Stimulated activated CD4-positive, alpha-beta T cell treated with anti-CD3 and anti-CD28 coated beads, Interleukin-12 subunit alpha, Interleukin-12 subunit beta, amount 100 ng/mL, for 4 hours (primary cell): ENCODE results near the gene RAB12.
"Not testable (repeated sequence)": the region's sequence is repeated elsewhere in the genome, so short reads cannot be mapped to it uniquely, and the experiment has no call there.

Experiments
- DNase-seq: peaks from one replicate; pipeline ENCODE4 v3.0.0-alpha.2; 2020

RAB12 gene

GRCh38 chr18:8614875-8615274, 5.6 kb downstream of the RAB12 start:
- no peak for DNase-seq

- no peak for DNase-seq
These were observed 6.3 kb downstream of the RAB12 start for GRCh38 chr18:8615397-8616027.

- no peak for DNase-seq
These were observed 6.8 kb downstream of the RAB12 start for GRCh38 chr18:8616028-8616401.

- no peak for DNase-seq
These were observed 8.7 kb downstream of the RAB12 start for GRCh38 chr18:8617907-8618306.

GRCh38 chr18:8619041-8619440, 9.8 kb downstream of the RAB12 start:
- DNase-seq = no peak

- DNase-seq = no peak
These were observed 10.8 kb downstream of the RAB12 start for GRCh38 chr18:8619835-8620577.

GRCh38 chr18:8620845-8621244, 11.6 kb downstream of the RAB12 start:
- no peak for DNase-seq

- not testable (repeated sequence) for DNase-seq
These were observed 13.4 kb downstream of the RAB12 start for GRCh38 chr18:8622625-8623024.

GRCh38 chr18:8623549-8624106, 14.4 kb downstream of the RAB12 start:
- DNase-seq = no peak

GRCh38 chr18:8625461-8626092, 16.3 kb downstream of the RAB12 start:
- DNase-seq = no peak

- DNase-seq = no peak
These were observed 17.3 kb downstream of the RAB12 start for GRCh38 chr18:8626414-8627106.

- no peak for DNase-seq
These were observed 17.9 kb downstream of the RAB12 start for GRCh38 chr18:8627107-8627472.

GRCh38 chr18:8627540-8627939, 18.3 kb downstream of the RAB12 start:
- no peak for DNase-seq

- no peak for DNase-seq
These were observed 20.4 kb downstream of the RAB12 start for GRCh38 chr18:8629602-8630001.

GRCh38 chr18:8630546-8630945, 21.3 kb downstream of the RAB12 start:
- no peak for DNase-seq

- DNase-seq = no peak
These were observed 22.0 kb downstream of the RAB12 start for GRCh38 chr18:8631265-8631664.

GRCh38 chr18:8632386-8632785, 23.1 kb downstream of the RAB12 start:
- DNase-seq = no peak

GRCh38 chr18:8634508-8634907, 25.3 kb downstream of the RAB12 start:
- DNase-seq = no peak

- no peak for DNase-seq
These were observed 25.9 kb downstream of the RAB12 start for GRCh38 chr18:8635087-8635486.

- DNase-seq = no peak
These were observed 30.5 kb downstream of the RAB12 start for GRCh38 chr18:8639762-8640161.

GRCh38 chr18:8643326-8643878, 34.2 kb downstream of the RAB12 start:
- no peak for DNase-seq

GRCh38 chr18:8647359-8647758, 38.1 kb downstream of the RAB12 start:
- not testable (repeated sequence) for DNase-seq
